PC-3 (cell line): ENCODE measurements around the gene DNAJA3. TPM values are rescaled to one million over a fixed set of nuclear protein-coding genes. Genes with fewer than 3 reads are reported as not detected.

Experiments used
- ATAC-seq: fragments of 200-7000 bp; cut with Tn5 transposase; 2 replicates; pipeline ENCODE4 v1.9.1; 2020; ENCODE audit warnings: mild to moderate bottlenecking, moderate library complexity
- BruUV-seq: library from RNA; stranded (reverse); fragments of 400-500 nt; replicated peaks from 2 replicates; lab custom pipeline; 2021; lab: Mats Ljungman, UMichigan
- CTCF ChIA-PET: fragments of 300-600 bp; sonication (Branson Sonifier 250); formaldehyde crosslinking; loops from one replicate; lab custom pipeline; 2022; ENCODE audit warnings: antibody characterized with exemption; lab: Charles Lee
- POLR2A ChIA-PET: fragments of 300-600 bp; sonication (Branson Sonifier 250); formaldehyde crosslinking; loops from one replicate; lab custom pipeline; 2022; ENCODE audit warnings: antibody characterized with exemption; ENCODE audit not compliant: unreplicated experiment; lab: Charles Lee
- DNase-seq: peaks from one replicate; pipeline ENCODE4 v3.0.0-alpha.2; 2015
- H2AFZ ChIP-seq: fragments of 300-600 bp; sonication (generic); 2 replicates; pipeline ENCODE4 v1.6.0; 2016; ENCODE audit warnings: antibody characterized with exemption, low read length
- H3F3A ChIP-seq: fragments of 300-600 bp; sonication (generic); one replicate; pipeline ENCODE4 v1.6.0; 2017; ENCODE audit warnings: antibody characterized with exemption, low read length, control low read depth, mild to moderate bottlenecking; ENCODE audit not compliant: unreplicated experiment
- H3K27ac ChIP-seq: fragments of 300-600 bp; sonication (generic); 2 replicates; pipeline ENCODE4 v1.5.1; 2016; ENCODE audit warnings: mild to moderate bottlenecking, low read length
- H3K27me3 ChIP-seq: fragments of 300-600 bp; sonication (generic); 2 replicates; pipeline ENCODE4 v1.6.1; 2016; ENCODE audit warnings: low read length, mixed read lengths
- H3K36me3 ChIP-seq: fragments of 300-600 bp; sonication (generic); 2 replicates; pipeline ENCODE4 v1.6.1; 2016; ENCODE audit warnings: low read depth, mixed run types, low read length, mixed read lengths
- H3K4me1 ChIP-seq: fragments of 300-600 bp; sonication (generic); 2 replicates; pipeline ENCODE4 v1.5.1; 2016; ENCODE audit warnings: low read length; ENCODE audit not compliant: insufficient read depth
- H3K4me2 ChIP-seq: fragments of 300-600 bp; sonication (generic); 2 replicates; pipeline ENCODE4 v1.6.0; 2016; ENCODE audit warnings: low read length
- H3K4me3 ChIP-seq: fragments of 300-600 bp; sonication (generic); 2 replicates; pipeline ENCODE4 v1.5.1; 2016; ENCODE audit warnings: mild to moderate bottlenecking, low read length, mixed read lengths
- H3K79me2 ChIP-seq: fragments of 300-600 bp; sonication (generic); 2 replicates; pipeline ENCODE4 v1.6.1; 2017; ENCODE audit warnings: low read length, mixed read lengths
- H3K9ac ChIP-seq: fragments of 300-600 bp; sonication (generic); 2 replicates; pipeline ENCODE4 v1.6.0; 2016; ENCODE audit warnings: mild to moderate bottlenecking, low read length
- H3K9me2 ChIP-seq: fragments of 300-600 bp; sonication (generic); replicated peaks from 2 replicates; pipeline ENCODE4 v1.6.1; 2016; ENCODE audit warnings: mixed run types, low read length, mixed read lengths
- H3K9me3 ChIP-seq: fragments of 300-600 bp; sonication (generic); 2 replicates; pipeline ENCODE4 v1.6.1; 2016; ENCODE audit warnings: low read length, mixed read lengths
- H4K20me1 ChIP-seq: fragments of 300-600 bp; sonication (generic); 2 replicates; pipeline ENCODE4 v1.6.1; 2016; ENCODE audit warnings: low read length, mixed read lengths
- CTCF ChIP-seq: fragments of 300-600 bp; sonication (generic); conservative IDR thresholded peaks from 2 replicates; pipeline ENCODE4 v1.5.1; 2017; ENCODE audit warnings: antibody characterized with exemption, low read depth, mild to moderate bottlenecking, low read length
- EZH2 ChIP-seq: fragments of 300-600 bp; sonication (generic); IDR thresholded peaks from one replicate; pipeline ENCODE4 v1.6.1; 2017; ENCODE audit warnings: antibody characterized with exemption, mild to moderate bottlenecking, low read length; ENCODE audit not compliant: unreplicated experiment
- EZH2phosphoT487 ChIP-seq: fragments of 300-600 bp; sonication (generic); IDR thresholded peaks from 2 replicates; pipeline ENCODE4 v1.6.1; 2018; ENCODE audit warnings: mild to moderate bottlenecking, antibody characterized with exemption, low read length, borderline replicate concordance
- intact Hi-C: fragments of 100-400 bp; cut with micrococcal nuclease; formaldehyde crosslinking; loops from 2 replicates; pipeline ENCODE4 v1.9.0; 2023
- total RNA-seq: library from RNA; depleted of rRNA; stranded (reverse); fragments of >200 nt; gene quantifications from 2 replicates; pipeline ENCODE4 v1.2.3, GENCODE V29; 2014

Gene DNAJA3
- total RNA-seq, 1 experiment from 2014 or later, result 123 TPM

DNA sequence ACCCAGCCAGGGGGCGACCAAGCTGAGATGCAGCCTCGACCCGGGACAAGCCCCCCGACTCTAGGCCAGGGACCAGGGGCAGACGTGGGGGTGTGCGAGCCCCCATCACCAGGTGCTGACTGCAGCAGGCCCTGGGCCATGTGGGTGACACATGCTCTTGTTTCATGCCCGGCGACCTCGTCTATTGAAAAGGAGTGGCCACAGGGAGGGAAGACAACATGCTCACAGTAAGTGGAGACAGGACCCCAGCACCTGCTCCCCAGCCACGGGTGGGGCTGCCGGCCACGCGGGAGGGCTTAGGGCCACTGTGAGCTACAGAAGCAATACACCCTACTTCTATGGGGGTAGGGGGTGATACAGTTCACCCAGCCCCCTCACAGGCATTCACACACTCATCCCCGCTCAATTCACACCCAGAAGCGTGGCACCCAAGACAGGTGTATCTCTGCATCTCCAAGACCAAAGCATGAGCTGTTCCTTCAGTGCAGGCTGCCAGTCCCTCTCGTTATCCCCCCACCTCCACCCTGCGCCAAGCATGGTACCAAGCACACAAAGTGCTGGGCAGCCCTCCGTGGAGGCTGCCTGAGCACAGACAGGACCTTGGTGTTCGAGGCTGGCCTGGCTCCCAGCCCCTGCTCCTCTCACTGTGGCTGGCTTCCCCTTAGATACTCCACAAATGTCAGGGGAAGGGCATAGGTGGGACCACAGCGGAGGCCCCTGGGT lies 40.4 kb upstream of the DNAJA3 start:
- no peaks in the 10 kb centered on the region for H3K4me1 ChIP-seq
- H3K9me3 ChIP-seq, result no peaks in the 10 kb centered on the region
- no TSS peak for BruUV-seq
- ChIA-PET CTCF (no interaction called here), POLR2A (no interaction called here)
- H3F3A ChIP-seq, result no peaks in the 10 kb centered on the region
- H3K79me2 ChIP-seq, result no peaks in the 10 kb centered on the region
- no peak overlapping the region for H3K4me3 ChIP-seq
- no peak for ATAC-seq
- no peaks in the 10 kb centered on the region for H3K36me3 ChIP-seq
- no peak for DNase-seq
- no peak overlapping the region for H2AFZ ChIP-seq
- intact Hi-C loops, result no loop called here
- H3K9ac ChIP-seq, result no peak overlapping the region
- H3K27ac ChIP-seq, result no peak overlapping the region
- H3K4me2 ChIP-seq, result no peak overlapping the region
- H4K20me1 ChIP-seq, result no peaks in the 10 kb centered on the region
- H3K27me3 ChIP-seq, result no peaks in the 10 kb centered on the region
- H3K9me2 ChIP-seq, result no peaks in the 10 kb centered on the region
- TF ChIP-seq EZH2phosphoT487, result no peak
- TF ChIP-seq EZH2, result no peak
- TF ChIP-seq CTCF, result no peak

- Histone ChIP-seq H3K9me3 (no peaks in the 10 kb centered on the region), H2AFZ (no peak overlapping the region), H3K4me1 (no peaks in the 10 kb centered on the region), H3K4me3 (no peak overlapping the region), H3K36me3 (no peaks in the 10 kb centered on the region), H3K4me2 (no peak overlapping the region), H3K27me3 (no peaks in the 10 kb centered on the region), H3K27ac (no peak overlapping the region), H3F3A (no peaks in the 10 kb centered on the region), H4K20me1 (no peaks in the 10 kb centered on the region), H3K9ac (no peak overlapping the region), H3K9me2 (no peaks in the 10 kb centered on the region), H3K79me2 (no peaks in the 10 kb centered on the region)
- ChIA-PET CTCF (no interaction called here), POLR2A (no interaction called here)
- intact Hi-C loops, result no loop called here
- no TSS peak for BruUV-seq
- TF ChIP-seq CTCF (no peak), EZH2 (no peak)
- DNase-seq, result no peak
- ATAC-seq, result no peak
Observed at GRCh38 chr16:4385789-4386450, 39.7 kb upstream of the DNAJA3 start.

DNA sequence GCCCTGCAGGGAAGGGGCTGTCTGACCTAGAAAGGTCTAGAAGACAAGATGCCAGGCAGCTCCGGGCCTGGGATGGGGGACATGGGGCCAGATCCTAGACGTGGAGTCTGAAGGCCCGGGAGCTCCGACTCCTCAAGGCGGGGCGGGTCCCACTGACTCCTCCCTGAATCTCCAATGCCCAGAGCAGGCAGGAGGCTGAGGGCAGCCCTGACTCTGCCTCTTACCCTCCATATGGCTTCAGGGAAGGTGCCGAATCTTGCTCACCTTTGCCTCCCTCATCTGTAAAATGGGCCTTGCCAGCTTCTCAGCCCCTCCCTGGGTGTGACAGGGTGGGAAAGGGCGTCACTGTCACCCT lies 39.2 kb upstream of the DNAJA3 start:
- Histone ChIP-seq H3K36me3 (no peaks in the 10 kb centered on the region), H4K20me1 (no peaks in the 10 kb centered on the region), H3F3A (no peaks in the 10 kb centered on the region), H3K27me3 (no peaks in the 10 kb centered on the region), H3K9me2 (no peaks in the 10 kb centered on the region), H3K4me1 (no peaks in the 10 kb centered on the region), H2AFZ (no peak overlapping the region), H3K27ac (no peak overlapping the region), H3K4me3 (no peak overlapping the region), H3K4me2 (no peak overlapping the region), H3K79me2 (no peaks in the 10 kb centered on the region), H3K9me3 (no peaks in the 10 kb centered on the region), H3K9ac (no peak overlapping the region)
- DNase-seq (no peak), ATAC-seq (no peak)
- ChIA-PET CTCF (no interaction called here), POLR2A (no interaction called here)
- intact Hi-C loops, result no loop called here
- no TSS peak for BruUV-seq
- TF ChIP-seq CTCF, result no peak
- TF ChIP-seq EZH2, result no peak
- no peak for TF ChIP-seq EZH2phosphoT487
